ENCODE measurements around the gene PSD4. TPM values are rescaled to one million over a fixed set of nuclear protein-coding genes. Genes with fewer than 3 reads are reported as not detected.

The PSD4 gene
- total RNA-seq, 1 experiment from 2014 or later: 1.0 TPM

GRCh38 chr2:113174376-113174750 lies 592 bp downstream of the PSD4 start:
- no peak overlapping the region for H3K9ac ChIP-seq (ENCODE audit: extremely low read depth, insufficient read length, low read length)
- no peaks in the 10 kb centered on the region; the same call in 1 of the 2 replicates for H3K4me1 ChIP-seq (ENCODE audit: insufficient read depth, low read length)
- Mint-ChIP-seq H3K36me3 (ENCODE audit: insufficient read depth in 1 of 3, low read depth in 3 of 3) (no peaks in the 10 kb centered on the region; a peak in 2 of 7 replicates), H3K4me3 (no peak overlapping the region), H3K9me3 (no peaks in the 10 kb centered on the region), H3K27ac (no peak overlapping the region; a peak in 1 of 7 replicates), H3K4me1 (peaks cover 18 to 21% of the 10 kb centered on the region in 2 experiments), H3K27me3 (ENCODE audit: low read depth) (no peaks in the 10 kb centered on the region; the same call in none of the 2 replicates)
- H2BK15ac ChIP-seq (ENCODE audit: low read depth, low read length): no peak overlapping the region
- H3K9me3 ChIP-seq (ENCODE audit: control insufficient read depth, low read depth, low read length): no peaks in the 10 kb centered on the region
- no peaks in the 10 kb centered on the region for H3K23me2 ChIP-seq (ENCODE audit: insufficient read length, low read depth, low read length, poor library complexity, severe bottlenecking)
- H2BK20ac ChIP-seq (ENCODE audit: low read depth, low read length, poor library complexity, severe bottlenecking): no peak overlapping the region
- H4K5ac ChIP-seq (ENCODE audit: insufficient read length, low read depth, low read length): no peak overlapping the region
- no peak overlapping the region for H2AFZ ChIP-seq (ENCODE audit: low read length)
- no peak overlapping the region for H3K27ac ChIP-seq (ENCODE audit: insufficient read length, low read depth, low read length)
- H3K79me2 ChIP-seq (ENCODE audit: insufficient read depth, low read length): no peaks in the 10 kb centered on the region
- DNase-seq: no peak
- H2BK5ac ChIP-seq (ENCODE audit: insufficient read length, low read length): no peak overlapping the region
- H3K23ac ChIP-seq (ENCODE audit: insufficient read length, low read depth, low read length): no peak overlapping the region
- H4K91ac ChIP-seq (ENCODE audit: insufficient read length, low read depth, low read length): no peak overlapping the region
- H4K8ac ChIP-seq (replicated peaks; ENCODE audit: insufficient read length, low read depth, low read length): no peak overlapping the region
- no peak overlapping the region; the same call in 1 of the 2 replicates for H3K14ac ChIP-seq (ENCODE audit: insufficient read depth, low read length)
- no peaks in the 10 kb centered on the region for H4K20me1 ChIP-seq (ENCODE audit: control insufficient read depth, insufficient read depth, insufficient read length)
- no peak for TF ChIP-seq CTCF (conservative IDR thresholded peaks at IDR 0.05)
- no peak overlapping the region for H2AK5ac ChIP-seq (ENCODE audit: insufficient read length, low read length)
- no peak overlapping the region for H3T11ph ChIP-seq (ENCODE audit: low read length)
- no peak overlapping the region for H3K56ac ChIP-seq (ENCODE audit: insufficient read length, low read depth, low read length)
- no peaks in the 10 kb centered on the region for H3K79me1 ChIP-seq (ENCODE audit: insufficient read depth, low read depth, low read length, poor library complexity, severe bottlenecking)
- no peak overlapping the region for H2BK12ac ChIP-seq (ENCODE audit: insufficient read length, low read depth, low read length)
- WGBS (ENCODE audit: extremely low coverage, insufficient read length, low lambda C conversion rate): no CpG with 5 or more reads among the region's 3 CpGs
- H3K4me2 ChIP-seq (ENCODE audit: insufficient read depth, insufficient read length, low read length): no peak overlapping the region
- no peak overlapping the region for H3K18ac ChIP-seq (ENCODE audit: insufficient read length, low read depth, low read length)
- H3K4ac ChIP-seq (ENCODE audit: low read depth, low read length): no peak overlapping the region
- no peaks in the 10 kb centered on the region for H3K27me3 ChIP-seq (ENCODE audit: insufficient read depth, low read length)
- no peak overlapping the region for H2BK120ac ChIP-seq (ENCODE audit: low read depth, low read length, poor library complexity, severe bottlenecking)
